ENCODE results near the gene MCRS1. TPM values are rescaled to one million over a fixed set of nuclear protein-coding genes. Genes with fewer than 3 reads are reported as not detected.

Gene MCRS1
- total and polyA plus RNA-seq, 2 experiments from 2014 or later = 105 to 139 TPM

GRCh38 chr12:49539406-49540228 is 28.3 kb downstream of the MCRS1 start (continued):
- TF ChIP-seq ZNF462 (CRISPR knock-in tag; IDR thresholded peaks at IDR 0.05) = no peak
- TF ChIP-seq STAT1 (IDR thresholded peaks at IDR 0.05; ENCODE audit: unreplicated experiment) = no peak
- no peak for TF ChIP-seq ZNF114 (CRISPR knock-in tag; IDR thresholded peaks at IDR 0.05)
- peak; percentile 97 for TF ChIP-seq EZH2 (IDR thresholded peaks at IDR 0.05; ENCODE audit: low read depth, unreplicated experiment)
- no peak for TF ChIP-seq REST (IDR thresholded peaks at IDR 0.05; ENCODE audit: unreplicated experiment)
- no peak for TF ChIP-seq ETS1 (IDR thresholded peaks at IDR 0.05)
- no peak for TF ChIP-seq JUNB (IDR thresholded peaks at IDR 0.05; ENCODE audit: unreplicated experiment)
- TF ChIP-seq ZNF331 (CRISPR knock-in tag; IDR thresholded peaks at IDR 0.05; ENCODE audit: low read depth) = no peak
- peak; percentile 89 for TF ChIP-seq EZH2phosphoT487 (IDR thresholded peaks at IDR 0.05; ENCODE audit: unreplicated experiment)
- TF ChIP-seq POLR2AphosphoS5 (IDR thresholded peaks at IDR 0.05; ENCODE audit: low read depth) = no peak
- no peak for TF ChIP-seq CREB1 (CRISPR knock-in tag; IDR thresholded peaks at IDR 0.05; ENCODE audit: low read depth)
